GM19438 (cell line): ENCODE results near the gene ELAC2.

Source experiments
- ATAC-seq: cut with Tn5 transposase; IDR thresholded peaks from one replicate; pipeline ENCODE4 v1.9.1; 2021; ENCODE audit warnings: low read depth; ENCODE audit not compliant: unreplicated experiment

Gene ELAC2

DNA sequence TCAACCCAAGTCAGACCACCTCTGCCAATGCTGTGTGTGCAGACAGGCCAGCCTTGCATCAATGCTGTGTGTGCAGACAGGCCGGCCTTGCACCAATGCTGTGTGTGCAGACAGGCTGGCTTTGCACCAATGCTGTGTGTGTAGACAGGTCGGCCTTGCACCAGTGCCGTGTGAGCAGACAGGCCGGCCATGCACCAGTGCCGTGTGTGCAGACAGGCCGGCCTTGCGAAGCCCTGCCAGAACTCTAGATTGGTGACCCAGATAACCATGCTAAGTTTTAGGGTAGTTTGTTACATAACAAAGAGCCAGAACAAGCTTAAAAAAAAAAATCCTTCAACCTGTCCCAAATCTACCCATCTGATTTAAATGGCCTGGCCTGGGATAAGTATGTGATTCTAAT, 54.3 kb downstream of the ELAC2 start:
- ATAC-seq = no peak

DNA sequence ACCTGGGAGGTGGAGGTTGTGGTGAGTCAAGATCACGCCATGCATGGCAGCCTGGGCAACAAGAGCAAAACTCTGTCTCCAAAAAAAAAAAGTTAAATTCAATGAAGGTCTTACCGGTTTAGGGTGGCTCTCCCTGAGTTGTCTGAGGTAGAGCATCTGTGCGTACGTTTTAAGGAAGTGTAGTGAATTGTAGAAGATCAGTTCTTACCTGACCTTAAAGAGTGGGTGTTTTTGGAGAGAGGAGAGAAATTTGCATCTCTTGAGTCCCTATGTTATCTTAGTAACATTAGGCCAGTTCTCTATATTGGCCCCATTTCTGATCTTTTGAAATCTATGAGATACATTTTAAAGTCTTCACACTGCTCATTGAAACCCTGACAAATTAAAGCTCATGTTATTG, 56.2 kb downstream of the ELAC2 start:
- ATAC-seq = no peak

DNA sequence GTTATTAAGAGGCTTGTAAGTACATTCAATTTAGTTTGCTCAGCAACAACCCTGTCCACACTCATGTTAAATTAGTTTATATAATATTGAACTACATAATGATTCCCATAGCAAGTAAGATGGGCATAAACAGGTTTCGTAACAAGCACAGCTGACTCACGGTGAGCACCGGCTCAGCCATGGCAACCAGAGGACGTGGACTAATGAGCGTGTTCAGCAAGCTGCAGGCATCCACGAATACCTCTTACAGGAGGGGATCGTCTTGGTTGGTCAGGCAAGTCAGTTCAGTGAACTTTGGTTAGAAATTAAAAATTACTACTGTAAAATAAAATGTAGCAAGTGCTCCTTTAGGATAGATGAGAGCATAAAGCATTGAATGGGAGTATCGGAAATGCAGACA, 58.4 kb downstream of the ELAC2 start:
- ATAC-seq = no peak

DNA sequence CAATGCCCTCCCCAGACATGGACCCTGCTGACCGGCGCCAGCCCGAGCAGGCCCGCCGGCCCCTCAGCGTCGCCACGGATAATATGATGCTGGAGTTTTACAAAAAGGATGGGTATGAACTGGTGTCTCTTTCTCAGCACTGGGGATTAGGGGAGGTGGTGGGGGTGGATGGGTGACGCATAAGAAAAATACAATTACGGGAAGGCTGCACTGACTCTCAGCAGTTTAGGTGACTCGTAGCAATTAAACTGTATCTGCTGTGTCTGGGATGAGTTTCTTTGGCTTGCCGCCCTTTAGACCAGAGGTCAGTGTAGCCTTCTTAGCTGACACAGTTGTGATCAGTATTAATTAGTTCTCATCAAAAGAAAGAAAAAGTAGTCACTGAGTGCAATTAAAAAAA, 59.0 kb downstream of the ELAC2 start:
- no peak for ATAC-seq

DNA sequence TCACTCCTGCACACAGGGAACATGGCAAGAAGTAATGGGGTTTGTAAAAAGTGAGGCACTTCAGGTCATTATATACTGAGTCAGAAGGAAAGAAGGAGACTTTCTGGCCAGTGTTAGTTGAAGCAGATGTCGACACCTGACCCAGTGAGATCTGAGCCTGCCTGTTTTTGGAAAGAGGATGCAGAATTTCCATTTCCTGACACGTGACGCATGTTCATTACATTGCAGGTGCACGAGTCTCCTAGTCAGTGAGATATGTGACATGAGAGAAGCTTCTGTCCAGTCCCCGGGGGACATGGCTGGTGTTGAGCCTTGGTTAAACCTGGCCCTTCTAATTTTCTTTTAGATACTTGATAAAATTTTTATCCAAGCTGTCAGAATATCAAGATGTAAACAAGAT, 62.3 kb downstream of the ELAC2 start:
- no peak for ATAC-seq

DNA sequence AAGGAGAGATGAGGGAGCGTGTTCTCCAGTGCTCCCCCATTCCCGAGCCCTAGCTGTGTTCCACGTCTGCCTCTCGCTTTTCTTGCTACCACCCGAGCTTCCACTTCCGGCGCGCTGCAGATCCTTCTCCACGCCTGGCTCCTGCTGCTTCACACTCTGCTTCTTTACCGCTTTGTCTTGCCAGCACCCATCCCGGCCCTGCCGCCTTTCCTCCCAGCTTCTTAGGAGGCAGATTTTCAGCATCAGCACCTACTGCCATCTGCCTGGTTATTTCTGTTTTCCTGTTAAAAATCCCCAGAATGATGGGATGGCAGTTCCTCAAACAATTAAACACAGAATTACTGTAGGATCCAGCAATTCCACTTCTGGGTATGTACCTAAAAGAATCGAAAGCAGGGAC, 64.7 kb downstream of the ELAC2 start:
- ATAC-seq = no peak

DNA sequence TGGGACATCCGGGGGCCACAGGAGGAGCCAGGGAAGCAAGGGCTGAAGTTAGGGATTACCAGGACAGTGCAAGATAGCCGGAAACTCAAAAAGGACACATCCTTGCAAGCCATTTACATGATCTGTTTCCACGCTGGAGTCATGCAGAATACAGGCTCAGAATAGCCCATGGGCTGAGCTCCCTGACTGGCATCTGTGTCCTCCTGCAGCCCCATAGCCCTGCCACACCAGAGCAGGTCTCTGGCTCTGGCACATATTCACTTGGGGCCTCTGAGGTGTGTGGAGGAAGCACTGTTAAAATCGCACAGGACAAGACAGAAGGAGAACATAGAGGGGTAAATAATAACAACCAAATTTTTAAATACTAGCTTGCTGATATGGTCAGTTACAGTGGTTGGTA, 65.8 kb downstream of the ELAC2 start:
- ATAC-seq = no peak

DNA sequence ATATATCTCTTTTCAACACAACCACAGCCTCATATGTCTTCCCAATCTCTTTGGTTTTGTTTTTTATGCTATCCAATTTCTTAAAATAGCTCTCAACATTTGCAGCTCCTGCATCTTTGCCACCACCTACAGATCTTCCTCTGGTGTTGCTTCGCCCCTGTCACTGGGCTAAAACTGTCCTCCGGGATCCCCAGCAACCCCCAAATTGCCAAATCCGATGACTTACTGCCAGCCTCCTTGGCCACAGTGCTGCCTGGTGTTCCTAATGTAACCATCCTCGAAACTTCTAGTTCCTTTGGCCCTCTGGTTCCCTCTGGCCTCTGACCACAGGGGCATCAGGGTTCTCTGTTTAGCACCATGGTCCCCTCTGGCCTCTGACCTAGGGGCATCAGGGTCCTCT, 70.8 kb downstream of the ELAC2 start:
- no peak for ATAC-seq
